Measurements from ENCODE around the gene PSD2. TPM values are rescaled to one million over a fixed set of nuclear protein-coding genes. Genes with fewer than 3 reads are reported as not detected.

The PSD2 gene
- total and polyA plus RNA-seq, 2 of the 13 experiments (the other 11 are each of a cell fraction or from before 2014, with no cell fraction given): 0.07 TPM; not detected in 1

DNA sequence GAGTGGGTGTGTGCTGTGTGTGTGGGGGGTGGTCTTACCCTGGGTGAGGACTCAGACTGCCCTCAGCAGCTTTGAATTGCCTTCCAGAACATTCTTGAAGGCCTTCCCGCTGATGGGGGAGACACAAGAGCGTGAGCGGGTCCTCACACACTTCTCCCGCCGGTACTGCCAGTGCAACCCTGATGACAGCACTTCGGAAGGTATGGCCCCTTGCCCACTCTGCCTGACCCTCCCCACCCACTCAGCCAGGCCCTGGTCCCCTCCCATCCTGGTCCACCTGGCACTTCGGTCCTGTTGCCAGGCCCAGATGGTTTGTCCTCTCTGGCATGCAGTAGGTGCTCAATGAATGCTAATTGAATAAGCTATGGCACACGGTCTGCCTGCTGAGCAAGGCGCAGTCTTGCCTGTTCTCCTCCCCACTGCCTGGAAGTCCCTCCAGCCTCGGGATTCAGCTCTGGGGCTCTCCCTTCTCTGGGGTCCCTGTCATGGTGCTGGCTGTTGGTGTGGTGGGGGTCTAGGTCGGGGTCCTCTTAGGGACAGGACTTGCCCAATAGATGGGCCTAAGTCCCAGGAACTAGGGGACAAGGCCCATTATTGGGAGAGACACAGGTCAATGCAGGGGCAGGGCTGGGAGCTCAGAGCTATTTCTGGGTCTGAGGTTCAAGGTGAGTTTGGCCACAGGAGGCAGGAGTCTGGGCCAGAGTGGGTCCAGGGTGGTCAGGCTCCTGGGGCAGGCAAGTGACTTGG, 26.4 kb downstream of the PSD2 start:
- Histone ChIP-seq H3K36me3 (replicated peaks in 1 of 2; ENCODE audit: control insufficient read depth in 1 of 2, insufficient read depth in 2 of 2, low read length in 2 of 2) (no peaks in the 10 kb centered on the region), H3K9ac (ENCODE audit: insufficient read depth, low read depth, low read length) (no peak overlapping the region), H3K4me1 (ENCODE audit: insufficient read depth, low read length) (peaks cover 9% of the 10 kb centered on the region; the same call in 1 of the 2 replicates), H4K20me1 (ENCODE audit: insufficient read depth, low read length) (no peaks in the 10 kb centered on the region), H3K79me2 (ENCODE audit: insufficient read depth, low read length) (no peaks in the 10 kb centered on the region), H3K4me2 (ENCODE audit: low read depth, low read length) (no peak overlapping the region), H3K27ac (ENCODE audit: extremely low read length, insufficient read depth, low read length) (no peak overlapping the region), H3K27me3 (ENCODE audit: control insufficient read depth in 1 of 2, insufficient read depth in 2 of 2, low read length in 2 of 2) (peaks cover 10 to 34% of the 10 kb centered on the region in 2 experiments; a peak in 3 of 5 replicates), H3K4me3 (replicated peaks in 1 of 3; ENCODE audit: insufficient read depth in 1 of 3, low read depth in 2 of 3, low read length in 3 of 3) (no peak overlapping the region), H3K9me3 (ENCODE audit: low read length) (no peaks in the 10 kb centered on the region), H2AFZ (ENCODE audit: low read length) (no peak overlapping the region)
- WGBS (ENCODE audit: low lambda C conversion rate): 28% methylated on average over 4 of the region's 11 CpGs
- in situ Hi-C loops (cut with HindIII; ENCODE audit: extremely low pct_ligation_motif_present, low pct_unique_long_range_greater_than_20kb) (no loop called here), intact Hi-C loops (cut with micrococcal nuclease; ENCODE audit: unreplicated experiment) (no loop called here)
- POLR2A ChIA-PET: no interaction called here
- FAIRE-seq (no peak), DNase-seq (ENCODE audit: low spot score) (no peak), ATAC-seq (no peak)
- no TSS peak for BruUV-seq (replicated peaks)
- CTCF ChIA-PET (ENCODE audit: low intra/inter-chr PET ratio, low total read pairs): no interaction called here
- no peak for TF ChIP-seq ZMAT5 (CRISPR knock-in tag; IDR thresholded peaks at IDR 0.05; ENCODE audit: borderline replicate concordance, low read depth)
- TF ChIP-seq ASH2L (IDR thresholded peaks at IDR 0.05; ENCODE audit: insufficient read length, low read depth, low read length): no peak
- TF ChIP-seq, protein P1, sequence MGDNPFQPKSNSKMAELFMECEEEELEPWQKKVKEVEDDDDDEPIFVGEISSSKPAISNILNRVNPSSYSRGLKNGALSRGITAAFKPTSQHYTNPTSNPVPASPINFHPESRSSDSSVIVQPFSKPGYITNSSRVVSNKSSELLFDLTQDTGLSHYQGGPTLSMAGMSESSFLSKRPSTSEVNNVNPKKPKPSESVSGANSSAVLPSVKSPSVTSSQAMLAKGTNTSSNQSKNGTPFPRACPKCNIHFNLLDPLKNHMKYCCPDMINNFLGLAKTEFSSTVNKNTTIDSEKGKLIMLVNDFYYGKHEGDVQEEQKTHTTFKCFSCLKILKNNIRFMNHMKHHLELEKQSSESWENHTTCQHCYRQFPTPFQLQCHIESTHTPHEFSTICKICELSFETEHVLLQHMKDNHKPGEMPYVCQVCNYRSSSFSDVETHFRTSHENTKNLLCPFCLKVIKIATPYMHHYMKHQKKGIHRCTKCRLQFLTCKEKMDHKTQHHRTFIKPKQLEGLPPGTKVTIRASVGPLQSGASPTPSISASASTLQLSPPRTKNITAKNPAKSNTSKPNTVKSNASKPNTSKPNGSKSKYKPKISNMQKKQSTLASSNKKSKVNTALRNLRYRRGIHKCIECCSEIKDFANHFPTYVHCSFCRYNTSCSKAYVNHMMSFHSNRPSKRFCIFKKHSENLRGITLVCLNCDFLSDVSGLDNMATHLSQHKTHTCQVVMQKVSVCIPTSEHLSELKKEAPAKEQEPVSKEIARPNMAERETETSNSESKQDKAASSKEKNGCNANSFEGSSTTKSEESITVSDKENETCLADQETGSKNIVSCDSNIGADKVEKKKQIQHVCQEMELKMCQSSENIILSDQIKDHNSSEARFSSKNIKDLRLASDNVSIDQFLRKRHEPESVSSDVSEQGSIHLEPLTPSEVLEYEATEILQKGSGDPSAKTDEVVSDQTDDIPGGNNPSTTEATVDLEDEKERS (CRISPR knock-in tag; IDR thresholded peaks at IDR 0.05): no peak
- no peak for TF ChIP-seq SRSF9 (IDR thresholded peaks at IDR 0.05; ENCODE audit: borderline replicate concordance, insufficient read depth, low read depth, low read length, poor library complexity, severe bottlenecking)
- no peak for TF ChIP-seq ELF1 (CRISPR knock-in tag; IDR thresholded peaks at IDR 0.05)
- TF ChIP-seq, protein P2, sequence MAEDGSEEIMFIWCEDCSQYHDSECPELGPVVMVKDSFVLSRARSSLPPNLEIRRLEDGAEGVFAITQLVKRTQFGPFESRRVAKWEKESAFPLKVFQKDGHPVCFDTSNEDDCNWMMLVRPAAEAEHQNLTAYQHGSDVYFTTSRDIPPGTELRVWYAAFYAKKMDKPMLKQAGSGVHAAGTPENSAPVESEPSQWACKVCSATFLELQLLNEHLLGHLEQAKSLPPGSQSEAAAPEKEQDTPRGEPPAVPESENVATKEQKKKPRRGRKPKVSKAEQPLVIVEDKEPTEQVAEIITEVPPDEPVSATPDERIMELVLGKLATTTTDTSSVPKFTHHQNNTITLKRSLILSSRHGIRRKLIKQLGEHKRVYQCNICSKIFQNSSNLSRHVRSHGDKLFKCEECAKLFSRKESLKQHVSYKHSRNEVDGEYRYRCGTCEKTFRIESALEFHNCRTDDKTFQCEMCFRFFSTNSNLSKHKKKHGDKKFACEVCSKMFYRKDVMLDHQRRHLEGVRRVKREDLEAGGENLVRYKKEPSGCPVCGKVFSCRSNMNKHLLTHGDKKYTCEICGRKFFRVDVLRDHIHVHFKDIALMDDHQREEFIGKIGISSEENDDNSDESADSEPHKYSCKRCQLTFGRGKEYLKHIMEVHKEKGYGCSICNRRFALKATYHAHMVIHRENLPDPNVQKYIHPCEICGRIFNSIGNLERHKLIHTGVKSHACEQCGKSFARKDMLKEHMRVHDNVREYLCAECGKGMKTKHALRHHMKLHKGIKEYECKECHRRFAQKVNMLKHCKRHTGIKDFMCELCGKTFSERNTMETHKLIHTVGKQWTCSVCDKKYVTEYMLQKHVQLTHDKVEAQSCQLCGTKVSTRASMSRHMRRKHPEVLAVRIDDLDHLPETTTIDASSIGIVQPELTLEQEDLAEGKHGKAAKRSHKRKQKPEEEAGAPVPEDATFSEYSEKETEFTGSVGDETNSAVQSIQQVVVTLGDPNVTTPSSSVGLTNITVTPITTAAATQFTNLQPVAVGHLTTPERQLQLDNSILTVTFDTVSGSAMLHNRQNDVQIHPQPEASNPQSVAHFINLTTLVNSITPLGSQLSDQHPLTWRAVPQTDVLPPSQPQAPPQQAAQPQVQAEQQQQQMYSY (CRISPR knock-in tag; IDR thresholded peaks at IDR 0.05): no peak
- TF ChIP-seq BRD4 (CRISPR knock-in tag; IDR thresholded peaks at IDR 0.05): no peak

Measured in HepG2 (cell line).